Measurements from ENCODE around the gene MACF1. TPM values are rescaled to one million over a fixed set of nuclear protein-coding genes. Genes with fewer than 3 reads are reported as not detected.

The MACF1 gene
- total and polyA plus RNA-seq, 2 of the 13 experiments (the other 11 are each of a cell fraction or from before 2014, with no cell fraction given): 36.7 to 65.4 TPM

GRCh38 chr1:39342776-39343175, 138.3 kb downstream of the MACF1 start (continued):
- TF ChIP-seq ZMAT3 (CRISPR knock-in tag; conservative IDR thresholded peaks at IDR 0.05) (no peak), TBX3 (IDR thresholded peaks at IDR 0.05; ENCODE audit: borderline replicate concordance) (no peak), CAMTA2 (CRISPR knock-in tag; IDR thresholded peaks at IDR 0.05; ENCODE audit: borderline replicate concordance) (no peak), KLF13 (CRISPR knock-in tag; IDR thresholded peaks at IDR 0.05) (no peak), CENPBD1 (CRISPR knock-in tag; IDR thresholded peaks at IDR 0.05; ENCODE audit: borderline replicate concordance, low read depth) (no peak)

DNA sequence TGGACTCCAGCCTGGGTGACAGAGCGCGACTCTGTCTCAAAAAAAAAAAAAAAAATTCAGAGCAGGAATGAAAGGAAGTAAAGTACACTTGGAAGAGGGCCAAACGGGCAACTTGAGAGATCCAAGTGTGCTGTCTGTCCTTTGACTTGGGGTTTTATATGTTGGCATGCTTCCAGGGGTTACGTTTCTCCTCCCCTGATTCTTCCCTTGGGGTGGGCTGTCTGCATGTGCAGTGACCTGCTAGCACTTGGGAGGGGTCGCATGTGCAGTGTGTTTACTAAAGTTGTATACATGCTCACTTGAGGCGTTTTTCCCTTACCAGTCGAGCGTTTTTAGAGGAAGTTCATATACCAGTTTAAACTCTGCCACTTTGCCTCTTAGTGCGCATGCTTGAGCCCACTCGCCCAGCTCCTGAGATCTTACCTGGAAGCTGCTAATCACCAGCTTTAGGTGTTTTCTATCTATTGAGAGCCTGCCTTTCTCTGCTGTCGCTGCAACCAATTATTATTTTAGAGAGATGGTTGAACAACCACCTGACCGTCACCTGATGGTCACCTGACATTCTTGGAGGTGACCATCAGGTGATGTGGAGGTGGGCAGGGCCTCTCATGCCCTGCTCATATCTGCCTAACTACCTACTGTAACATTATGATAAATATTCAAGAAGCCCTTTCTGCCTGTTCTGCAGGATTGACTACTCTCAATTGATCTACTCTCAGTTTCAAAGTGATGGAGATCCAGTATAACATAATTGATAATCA, 140.1 kb downstream of the MACF1 start:
- Histone ChIP-seq H3K27ac (ENCODE audit: extremely low read length, insufficient read depth, low read length) (no peak overlapping the region), H3K27me3 (ENCODE audit: control insufficient read depth in 1 of 2, insufficient read depth in 2 of 2, low read length in 2 of 2) (no peaks in the 10 kb centered on the region), H3K4me2 (ENCODE audit: low read depth, low read length) (no peak overlapping the region), H4K20me1 (ENCODE audit: insufficient read depth, low read length) (no peaks in the 10 kb centered on the region), H3K4me3 (replicated peaks in 1 of 3; ENCODE audit: insufficient read depth in 1 of 3, low read depth in 2 of 3, low read length in 3 of 3) (no peak overlapping the region), H3K4me1 (ENCODE audit: insufficient read depth, low read length) (no peaks in the 10 kb centered on the region), H3K9me3 (ENCODE audit: low read length) (no peaks in the 10 kb centered on the region), H3K36me3 (replicated peaks in 1 of 2; ENCODE audit: control insufficient read depth in 1 of 2, insufficient read depth in 2 of 2, low read length in 2 of 2) (peaks cover 18 to 54% of the 10 kb centered on the region in 2 experiments), H2AFZ (ENCODE audit: low read length) (no peak overlapping the region), H3K9ac (ENCODE audit: insufficient read depth, low read depth, low read length) (no peak overlapping the region), H3K79me2 (ENCODE audit: insufficient read depth, low read length) (no peaks in the 10 kb centered on the region)
- no TSS peak for BruUV-seq (replicated peaks)
- ChIA-PET CTCF (ENCODE audit: low intra/inter-chr PET ratio, low total read pairs) (no interaction called here), POLR2A (no interaction called here)
- 97% methylated on average over 12 of the region's 12 CpGs for WGBS (ENCODE audit: low lambda C conversion rate)
- ATAC-seq: no peak
- intact Hi-C loops (cut with micrococcal nuclease; ENCODE audit: unreplicated experiment) (no loop called here), in situ Hi-C loops (cut with HindIII; ENCODE audit: extremely low pct_ligation_motif_present, low pct_unique_long_range_greater_than_20kb) (no loop called here)
- DNase-seq (ENCODE audit: low spot score): no peak
- FAIRE-seq: no peak
- TF ChIP-seq NFIB (CRISPR knock-in tag; IDR thresholded peaks at IDR 0.05; ENCODE audit: borderline replicate concordance): no peak
- no peak for TF ChIP-seq ZNF780A (CRISPR knock-in tag; IDR thresholded peaks at IDR 0.05)
- no peak for TF ChIP-seq MAFF (IDR thresholded peaks at IDR 0.05; ENCODE audit: low read depth, low read length)
- no peak for TF ChIP-seq ZNF784 (CRISPR knock-in tag; IDR thresholded peaks at IDR 0.05; ENCODE audit: borderline replicate concordance)

Data from HepG2 (cell line).